Measurements from ENCODE around the gene CACNA1I.

DNA sequence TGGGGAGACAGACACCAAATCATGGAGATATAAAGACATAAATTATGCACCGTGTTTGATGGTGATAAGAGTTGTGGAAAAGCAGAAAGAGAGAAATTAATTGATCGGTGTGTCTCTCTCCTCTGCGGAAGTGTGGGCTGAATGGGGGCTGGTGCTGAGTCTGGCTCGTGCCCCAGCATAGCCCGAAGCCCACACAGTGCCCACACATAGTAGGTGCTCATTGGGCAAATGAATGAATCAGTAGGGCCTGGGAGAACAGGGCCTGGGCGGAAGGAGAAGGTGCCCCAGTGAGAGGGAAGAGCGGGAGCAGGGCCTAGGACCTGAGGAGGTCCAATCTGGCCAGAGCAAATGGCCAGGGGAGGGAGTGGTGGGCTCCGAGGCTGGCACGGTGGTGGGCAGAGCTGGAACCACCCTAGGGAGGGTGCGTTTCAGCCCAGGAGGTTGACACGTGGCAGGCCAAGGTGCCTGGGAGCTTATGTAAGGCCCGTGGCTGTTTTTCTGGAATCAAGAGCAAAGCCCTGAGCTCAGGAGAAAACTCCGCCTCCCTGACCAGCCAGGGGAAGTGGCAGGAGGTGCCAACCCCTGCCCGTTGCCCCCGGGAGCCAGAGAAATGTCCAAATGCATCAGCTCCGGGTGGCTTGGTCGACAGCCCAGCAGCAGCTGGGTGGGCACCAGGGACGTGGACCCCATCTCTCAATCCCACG lies 2.1 kb upstream of the CACNA1I start:
- TF ChIP-seq ELF4 (IDR thresholded peaks at IDR 0.05) (no peak), FOXK2 (IDR thresholded peaks at IDR 0.05) (no peak), TARDBP (IDR thresholded peaks at IDR 0.05) (no peak), HDGF (IDR thresholded peaks at IDR 0.05; ENCODE audit: borderline replicate concordance) (no peak), ZNF384 (IDR thresholded peaks at IDR 0.05) (no peak), SUZ12 (IDR thresholded peaks at IDR 0.05) (no peak), BHLHE40 (IDR thresholded peaks at IDR 0.05; ENCODE audit: borderline replicate concordance) (no peak), L3MBTL2 (conservative IDR thresholded peaks at IDR 0.05) (no peak), LEF1 (IDR thresholded peaks at IDR 0.05; ENCODE audit: borderline replicate concordance) (no peak), SP1 (IDR thresholded peaks at IDR 0.05) (no peak), CTBP1 (IDR thresholded peaks at IDR 0.05; ENCODE audit: borderline replicate concordance) (no peak), FOXA1 (IDR thresholded peaks at IDR 0.05) (no peak), FOXM1 (IDR thresholded peaks at IDR 0.05; ENCODE audit: borderline replicate concordance) (no peak)
- TF ChIP-seq, protein P1, sequence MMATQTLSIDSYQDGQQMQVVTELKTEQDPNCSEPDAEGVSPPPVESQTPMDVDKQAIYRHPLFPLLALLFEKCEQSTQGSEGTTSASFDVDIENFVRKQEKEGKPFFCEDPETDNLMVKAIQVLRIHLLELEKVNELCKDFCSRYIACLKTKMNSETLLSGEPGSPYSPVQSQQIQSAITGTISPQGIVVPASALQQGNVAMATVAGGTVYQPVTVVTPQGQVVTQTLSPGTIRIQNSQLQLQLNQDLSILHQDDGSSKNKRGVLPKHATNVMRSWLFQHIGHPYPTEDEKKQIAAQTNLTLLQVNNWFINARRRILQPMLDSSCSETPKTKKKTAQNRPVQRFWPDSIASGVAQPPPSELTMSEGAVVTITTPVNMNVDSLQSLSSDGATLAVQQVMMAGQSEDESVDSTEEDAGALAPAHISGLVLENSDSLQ (IDR thresholded peaks at IDR 0.05), result no peak
